SIG-M5 treated with dmso at 0.1 percent for 504 hours (cell line): Measurements from ENCODE around the gene NUP62.
"Not testable (repeated sequence)": the region's sequence is repeated elsewhere in the genome, so short reads cannot be mapped to it uniquely, and the experiment has no call there.

Experiments
- DNase-seq: peaks from one replicate; lab custom pipeline; 2025; ENCODE audit not compliant: unreplicated experiment; lab: John Stamatoyannopoulos, UW

NUP62 gene

GRCh38 chr19:49951806-49952478, 22.6 kb upstream of the NUP62 start:
- DNase-seq, result no peak

GRCh38 chr19:49950956-49951526, 21.7 kb upstream of the NUP62 start:
- no peak for DNase-seq

GRCh38 chr19:49950590-49950948, 21.3 kb upstream of the NUP62 start:
- no peak for DNase-seq

GRCh38 chr19:49949742-49950589, 20.7 kb upstream of the NUP62 start:
- no peak for DNase-seq

- no peak for DNase-seq
Observed at GRCh38 chr19:49946415-49946814, 17.1 kb upstream of the NUP62 start.

- DNase-seq, result not testable (repeated sequence)
Observed at GRCh38 chr19:49944567-49944966, 15.3 kb upstream of the NUP62 start.

GRCh38 chr19:49940482-49940791, 11.1 kb upstream of the NUP62 start:
- DNase-seq, result no peak

- DNase-seq, result no peak
Observed at GRCh38 chr19:49939721-49940481, 10.6 kb upstream of the NUP62 start.

- no peak for DNase-seq
Observed at GRCh38 chr19:49938662-49939061, 9.4 kb upstream of the NUP62 start.

GRCh38 chr19:49937750-49938381, 8.6 kb upstream of the NUP62 start:
- peak; percentile 40 for DNase-seq

GRCh38 chr19:49936549-49936948, 7.2 kb upstream of the NUP62 start:
- DNase-seq, result no peak

- DNase-seq, result no peak
Observed at GRCh38 chr19:49933643-49934042, 4.3 kb upstream of the NUP62 start.

- DNase-seq, result no peak
Observed at GRCh38 chr19:49932731-49933131, 3.4 kb upstream of the NUP62 start.

GRCh38 chr19:49932041-49932451, 2.7 kb upstream of the NUP62 start:
- DNase-seq, result no peak

- no peak for DNase-seq
Observed at GRCh38 chr19:49931293-49932040, 2.2 kb upstream of the NUP62 start.

- no peak for DNase-seq
Observed at GRCh38 chr19:49930483-49931011, 1.2 kb upstream of the NUP62 start.

- peak; percentile 93 for DNase-seq
Observed at GRCh38 chr19:49929611-49930482, 543 bp upstream of the NUP62 start.

- DNase-seq, result no peak
Observed at GRCh38 chr19:49927526-49928264, 1.6 kb downstream of the NUP62 start.

GRCh38 chr19:49926515-49926914, 2.8 kb downstream of the NUP62 start:
- DNase-seq, result no peak
